Activated T-cell treated with anti-CD3 and anti-CD28 coated beads for 48 hours (primary cell): ENCODE measurements around the gene SUN2.

Experiments used
- DNase-seq: peaks from one replicate; pipeline ENCODE4 v3.0.0-alpha.2; 2020; ENCODE audit warnings: low read depth

The SUN2 gene

GRCh38 chr22:38696606-38697424 is 59.0 kb downstream of the SUN2 start:
- DNase-seq, result no peak

- DNase-seq, result no peak
Observed at GRCh38 chr22:38694940-38695339, 60.9 kb downstream of the SUN2 start.

DNA sequence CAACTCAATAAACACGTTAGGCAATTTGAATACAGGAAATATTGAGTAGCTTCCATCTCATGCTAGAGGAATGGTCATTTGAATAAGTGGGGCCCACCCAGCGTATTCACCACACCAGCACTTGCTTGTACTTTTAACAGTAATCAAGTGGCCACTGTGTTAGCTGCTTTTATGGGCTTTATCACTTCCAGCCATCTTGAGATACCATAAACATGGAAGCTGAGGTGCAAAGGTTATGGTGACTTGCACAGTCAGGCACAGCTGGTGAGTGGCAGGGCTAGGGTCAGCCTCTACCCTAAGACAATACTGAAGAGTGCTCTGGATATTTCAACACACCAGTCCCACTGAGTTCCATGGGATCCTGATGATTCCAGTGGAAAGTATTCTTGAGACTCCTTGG is 61.7 kb downstream of the SUN2 start:
- DNase-seq, result no peak

- no peak for DNase-seq
Observed at GRCh38 chr22:38689651-38690050, 66.1 kb downstream of the SUN2 start.

DNA sequence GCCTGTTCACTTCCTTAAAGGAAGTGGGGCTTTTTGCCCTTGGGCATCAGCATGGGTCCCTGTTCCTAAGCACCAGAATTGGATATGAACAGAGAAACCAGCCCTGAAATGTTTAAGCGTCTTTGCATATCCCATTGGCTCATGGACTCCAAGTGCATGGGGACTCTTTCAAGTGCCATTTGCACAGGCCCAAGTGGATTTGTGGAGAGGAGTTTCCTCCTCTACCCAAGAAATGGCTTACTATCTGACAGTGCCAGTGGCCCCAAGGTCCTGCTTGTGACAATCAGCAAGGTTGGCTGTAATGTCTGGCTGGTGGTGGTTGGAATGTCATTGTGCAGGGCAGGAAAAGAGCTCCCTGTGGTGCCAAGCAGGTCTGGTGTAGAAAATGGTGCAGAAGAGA is 70.0 kb downstream of the SUN2 start:
- DNase-seq, result no peak

- no peak for DNase-seq
Observed at GRCh38 chr22:38684895-38685294, 70.9 kb downstream of the SUN2 start.
